IPS-NIHi7 (cell line): ENCODE results near the gene MIER1.

ENCODE experiments used
- DNase-seq: peaks from one replicate; pipeline ENCODE4 v3.0.0; 2012; ENCODE audit warnings: mixed read lengths; ENCODE audit errors: extremely low spot score

Gene MIER1

DNA sequence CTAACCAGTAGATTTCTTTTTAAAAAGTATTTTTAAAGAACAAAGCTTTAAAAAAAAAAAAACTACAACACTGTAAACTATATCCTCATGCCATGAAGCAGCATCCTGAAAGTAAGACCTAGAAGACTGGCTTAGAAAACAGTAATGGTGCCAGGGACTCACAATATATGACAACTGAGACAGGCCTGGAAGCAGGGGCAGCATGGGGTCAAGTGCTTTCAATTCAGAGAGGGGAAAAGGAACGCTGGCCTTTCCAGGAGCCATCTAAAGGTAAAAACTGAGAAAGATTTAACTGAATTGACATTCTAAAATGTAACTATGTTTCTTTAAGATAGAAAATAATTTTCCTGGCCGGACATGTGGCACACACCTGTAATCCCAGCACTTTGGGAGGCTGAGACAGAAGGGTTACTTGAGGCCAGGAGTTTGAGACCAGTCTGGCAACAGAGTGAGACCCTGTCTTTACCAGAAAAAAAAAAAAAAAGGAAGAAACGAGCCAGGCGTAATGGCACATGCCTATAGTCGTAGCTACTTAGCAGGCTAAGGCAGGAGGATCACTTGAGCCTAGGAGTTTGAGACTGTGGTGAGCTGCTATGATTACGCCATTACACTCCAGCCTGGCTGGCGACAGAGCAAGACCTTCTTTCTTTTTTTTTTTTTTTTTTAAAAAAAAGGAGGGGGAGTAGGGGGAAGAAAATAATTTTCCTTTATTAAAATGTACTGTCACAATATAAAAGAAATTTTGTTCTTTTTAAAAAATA, 75.0 kb downstream of the MIER1 start:
- DNase-seq: no peak

DNA sequence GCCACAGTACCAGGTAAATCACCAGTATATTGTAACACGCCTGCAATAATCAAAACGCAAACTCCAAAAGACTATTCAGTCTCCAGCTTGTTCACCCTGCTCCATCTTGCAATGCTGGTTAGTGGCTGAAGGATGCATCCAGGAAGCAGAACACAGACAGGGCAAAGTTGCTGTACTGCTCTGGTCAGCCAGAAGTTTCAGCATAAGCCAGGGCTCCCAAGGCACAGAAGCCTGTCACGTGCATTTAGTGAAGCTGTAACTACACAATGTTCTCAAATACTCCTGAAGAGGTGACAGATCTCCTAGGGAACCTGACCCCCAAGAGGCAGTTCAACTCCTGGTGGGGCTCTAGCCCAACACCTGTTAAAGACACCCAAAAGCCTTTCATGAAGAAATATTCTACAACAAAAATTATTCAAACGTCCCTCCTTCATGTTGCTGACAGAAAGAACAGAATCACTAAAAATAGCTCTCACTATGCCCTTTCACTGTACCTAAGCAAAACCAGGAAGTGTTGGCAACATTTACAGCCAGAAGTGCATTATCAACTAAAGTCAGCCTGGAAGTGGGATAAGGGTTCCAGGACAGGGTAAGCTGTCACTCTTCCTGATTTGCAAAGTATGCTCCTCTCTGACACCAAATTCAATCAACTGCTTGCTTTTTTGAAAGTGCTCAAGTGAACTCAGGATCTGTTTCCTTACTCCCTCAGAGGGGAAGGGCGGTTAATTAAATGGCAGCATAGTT, 77.1 kb downstream of the MIER1 start:
- DNase-seq: no peak

DNA sequence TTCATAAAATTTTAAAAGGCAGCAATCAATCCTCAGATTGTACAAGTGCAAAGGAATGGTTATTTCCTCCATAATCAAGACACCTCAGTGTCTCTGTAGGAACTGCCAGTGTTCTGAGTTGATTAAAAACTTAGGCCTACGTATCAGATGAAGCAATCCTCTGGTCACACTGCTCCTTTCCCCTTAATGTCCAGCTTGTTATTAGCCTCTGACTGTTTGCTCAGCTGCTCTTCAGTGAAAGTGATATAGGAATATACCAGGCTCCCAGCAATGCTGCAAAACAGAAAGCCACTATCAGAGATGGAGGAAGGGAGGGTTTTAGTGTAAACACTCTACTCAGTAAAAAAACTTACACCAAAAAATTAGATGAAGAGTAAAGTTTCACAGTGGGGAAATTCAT, 79.4 kb downstream of the MIER1 start:
- DNase-seq: no peak

DNA sequence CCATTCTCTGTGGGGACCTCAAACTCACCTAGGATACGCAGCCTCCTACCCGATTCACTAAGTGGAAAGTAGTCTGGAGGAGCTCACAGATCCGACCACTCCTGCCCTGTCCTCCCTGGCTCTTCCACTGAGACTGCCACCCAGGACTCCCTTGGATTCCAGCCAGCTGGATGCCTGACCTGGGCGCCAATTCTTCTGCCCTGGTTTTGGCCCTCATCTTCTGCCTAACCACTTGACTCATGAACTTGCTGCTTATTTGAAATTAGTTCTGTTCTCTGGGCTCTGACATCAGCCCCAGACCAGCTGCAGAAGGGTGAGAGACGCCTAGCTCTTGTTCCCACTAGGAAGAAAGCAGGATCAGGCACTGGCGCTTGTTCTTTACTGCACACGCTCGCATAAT, 80.3 kb downstream of the MIER1 start:
- no peak for DNase-seq

DNA sequence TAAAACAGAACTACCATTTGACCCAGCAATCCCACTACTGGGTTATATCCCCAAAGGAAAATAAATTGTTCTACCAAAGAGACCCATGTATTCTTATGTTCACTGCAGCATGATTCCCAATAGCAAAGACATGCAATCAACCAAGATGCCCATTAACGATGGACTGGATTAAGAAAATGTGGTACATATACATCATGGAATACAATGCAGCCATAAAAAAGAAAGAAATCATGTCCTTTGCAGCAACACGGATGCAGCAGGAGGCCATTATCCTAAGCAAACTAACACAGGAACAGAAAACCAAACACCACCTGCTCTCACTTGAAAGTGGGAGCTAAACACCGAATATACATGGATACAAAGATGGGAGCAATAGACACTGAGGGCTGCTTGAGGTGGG, 85.0 kb downstream of the MIER1 start:
- no peak for DNase-seq

DNA sequence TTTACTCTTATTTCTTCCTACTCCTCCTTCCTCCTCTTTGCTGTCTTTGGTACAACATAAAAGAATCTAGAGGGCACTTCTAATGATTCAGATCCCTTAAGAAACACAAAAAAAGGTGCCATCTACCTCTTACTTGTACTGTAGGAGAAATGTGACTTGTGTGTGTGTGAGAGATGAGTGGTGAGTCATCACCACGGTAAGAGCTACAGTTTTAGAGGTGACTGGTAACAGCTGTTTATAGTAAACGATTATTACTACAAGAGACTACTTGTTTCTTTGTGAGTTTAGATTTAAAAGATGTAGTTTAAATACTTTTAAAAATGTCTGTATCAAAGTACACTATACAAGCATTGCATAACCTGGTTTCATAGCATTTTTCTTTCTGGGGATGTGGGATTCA, 88.8 kb downstream of the MIER1 start:
- DNase-seq: no peak

DNA sequence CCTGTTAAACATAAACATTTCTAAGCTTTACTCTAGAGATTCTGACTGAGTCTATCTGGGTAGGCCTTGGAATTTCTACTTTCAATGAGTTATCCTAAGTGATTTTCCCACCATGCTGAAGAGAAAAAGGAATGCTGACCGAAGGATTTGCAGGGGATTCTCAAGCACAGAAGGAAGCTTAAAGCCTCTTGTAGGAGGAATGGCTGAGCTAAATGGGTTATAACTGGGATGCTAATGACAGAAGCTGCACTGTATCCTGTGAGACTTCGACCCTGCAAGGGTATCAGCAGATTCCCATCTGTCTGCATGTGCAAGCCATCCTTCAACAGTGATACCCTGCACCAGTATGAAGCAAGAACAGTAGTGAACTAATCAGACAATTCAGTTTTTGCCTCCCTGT, 93.8 kb downstream of the MIER1 start:
- no peak for DNase-seq

DNA sequence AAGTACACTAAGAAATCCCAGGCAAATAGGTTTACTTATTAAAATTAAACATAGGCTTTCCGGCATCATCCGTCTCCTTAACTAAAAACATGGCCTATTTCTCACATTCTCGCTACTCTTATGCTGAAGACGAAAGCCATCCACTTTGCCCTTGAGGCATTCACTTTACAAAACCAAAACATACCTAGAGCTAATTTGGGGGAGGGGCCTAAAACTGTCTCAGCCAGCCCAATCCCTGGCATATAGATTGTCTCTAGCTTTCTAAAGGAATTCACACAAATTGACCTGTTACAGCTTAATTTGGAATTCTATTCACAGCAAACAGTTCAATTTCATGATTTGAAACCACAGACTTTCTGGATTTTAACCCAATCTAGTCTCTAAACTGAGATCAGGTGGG, 94.3 kb downstream of the MIER1 start:
- DNase-seq: peak; percentile 20

DNA sequence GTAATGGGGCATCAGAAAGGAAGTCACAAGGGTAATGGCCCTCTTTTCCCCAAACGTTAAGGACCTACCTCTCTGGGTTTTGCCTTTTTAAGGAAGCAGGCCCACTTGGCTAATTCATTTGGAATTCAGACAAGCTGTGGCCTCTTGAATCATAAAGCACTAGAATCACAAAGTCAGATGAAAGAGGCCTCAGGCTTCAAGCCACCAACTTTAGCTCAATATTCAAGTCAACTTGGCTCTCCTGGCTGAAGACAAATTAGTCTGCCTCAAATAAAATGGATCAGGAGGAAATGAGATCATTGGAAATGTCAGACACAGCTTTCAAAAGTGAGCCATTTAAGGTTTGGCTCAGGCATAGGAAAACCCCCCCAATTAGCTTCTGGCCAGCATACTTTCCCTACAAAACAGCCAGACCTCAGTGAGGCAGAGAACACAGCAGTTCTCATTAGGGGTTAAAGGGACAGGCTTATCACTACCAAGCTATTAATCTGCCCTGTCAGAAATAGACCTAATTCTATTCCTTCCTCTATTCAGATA, 94.9 kb downstream of the MIER1 start:
- DNase-seq: peak; percentile 27

DNA sequence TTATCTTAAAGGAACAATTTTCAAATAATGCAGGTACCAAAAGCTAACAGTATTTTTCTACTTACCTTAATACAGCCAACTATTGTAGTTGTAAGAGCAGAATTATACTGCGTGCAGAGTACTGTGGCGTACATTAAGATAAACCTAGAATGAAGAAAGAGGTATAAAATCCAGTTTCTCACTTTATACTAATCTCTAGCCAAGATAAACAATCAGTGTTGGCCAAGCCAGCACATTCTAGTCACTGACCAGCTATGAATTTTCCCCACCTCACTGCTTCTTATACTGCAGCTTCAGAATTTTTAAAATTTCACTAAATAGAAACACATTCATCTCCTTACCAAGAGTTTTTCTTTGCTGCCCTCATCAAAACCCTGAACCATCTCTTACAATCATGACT, 95.5 kb downstream of the MIER1 start:
- DNase-seq: no peak

DNA sequence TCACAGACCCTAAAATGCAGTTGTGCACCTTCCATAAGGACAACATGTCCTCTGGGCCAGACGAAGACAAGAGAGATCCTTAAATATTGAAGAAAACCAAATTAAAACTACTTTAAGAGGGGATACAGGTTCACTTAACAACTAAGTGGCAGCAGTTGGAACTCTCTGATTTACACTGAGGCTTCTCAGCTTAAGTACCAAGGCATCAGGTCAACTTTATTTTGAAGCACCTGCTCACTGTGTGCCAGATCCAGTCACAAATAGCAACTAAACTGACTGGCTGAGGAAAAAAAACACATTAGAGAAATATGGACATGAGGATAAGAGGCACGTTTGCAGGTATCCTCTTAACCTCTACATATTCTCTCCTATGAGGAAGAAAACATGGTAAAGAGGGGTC, 96.0 kb downstream of the MIER1 start:
- no peak for DNase-seq

DNA sequence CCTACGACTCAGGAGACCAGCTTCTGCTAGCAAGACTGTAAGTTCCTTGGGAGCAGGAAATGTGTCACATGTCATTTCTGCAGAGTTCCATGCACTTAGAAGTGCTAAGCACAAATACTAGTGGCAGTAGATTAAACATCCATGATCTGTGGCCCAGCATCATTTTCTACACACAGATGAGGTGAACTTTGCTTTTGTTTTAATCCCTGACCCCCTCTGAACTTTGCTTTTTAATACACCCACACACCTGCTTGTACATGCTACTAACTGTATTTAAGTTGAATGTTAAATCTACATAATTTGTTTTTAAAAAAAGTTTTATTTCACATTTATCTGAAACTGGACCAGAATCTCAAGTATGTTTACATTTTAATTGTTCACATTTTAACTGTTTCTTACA, 104.7 kb downstream of the MIER1 start:
- no peak for DNase-seq

DNA sequence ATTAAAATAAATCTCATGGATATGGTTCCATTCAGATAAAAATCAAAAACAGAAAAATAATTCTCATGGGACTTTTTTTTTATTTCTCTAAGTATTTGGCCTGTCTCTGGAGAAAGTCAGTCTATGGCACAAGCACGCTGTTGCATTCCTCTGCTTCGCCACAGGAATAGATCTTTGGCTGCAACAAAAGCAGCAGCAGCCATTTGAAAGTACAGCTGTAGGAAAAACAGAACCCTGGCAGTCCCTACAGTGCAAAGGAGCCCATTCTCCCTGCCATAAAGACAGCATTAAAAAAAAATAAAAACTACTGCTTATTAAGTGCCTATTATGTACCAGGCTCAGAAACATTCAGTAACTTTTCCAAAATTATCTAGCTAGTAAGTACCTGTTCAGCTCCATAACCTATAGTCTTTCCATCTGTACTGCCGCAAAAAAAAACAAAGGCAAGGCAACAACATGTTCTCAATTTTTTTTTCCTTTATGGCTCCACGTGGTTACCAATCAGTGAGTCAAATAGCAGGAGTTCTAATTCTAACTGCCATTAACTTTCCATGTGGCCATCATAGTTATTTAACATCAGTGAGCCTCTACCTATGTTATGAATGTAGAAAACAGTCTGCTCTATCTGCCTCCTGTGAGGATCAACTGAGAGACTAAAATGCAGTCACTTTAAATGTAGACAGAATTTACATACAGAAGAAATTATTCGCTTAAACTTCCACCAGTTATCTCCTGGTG, 106.5 kb downstream of the MIER1 start:
- no peak for DNase-seq

DNA sequence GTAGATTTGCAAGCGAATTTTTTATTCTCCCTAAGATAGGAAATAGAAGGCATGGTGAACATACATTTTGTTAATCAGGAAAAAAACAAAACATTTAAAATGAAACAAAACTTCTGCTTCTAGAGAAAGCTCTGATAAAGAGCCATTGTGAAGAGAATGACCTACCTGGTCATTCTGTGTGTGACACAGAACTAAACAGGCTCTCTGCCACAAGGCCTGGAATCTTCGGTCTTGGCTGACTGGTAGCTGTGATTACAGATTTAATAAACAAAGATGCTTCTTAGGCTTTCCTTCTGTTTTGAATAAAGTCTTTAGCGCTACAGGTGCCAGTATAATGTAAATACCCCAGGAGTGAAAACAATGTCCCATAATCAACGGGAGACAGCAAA, 107.1 kb downstream of the MIER1 start:
- no peak for DNase-seq
